HG02642 (cell line): ENCODE measurements around the gene GYPE.
A peak's percentile ranks its signal among the peaks of the same experiment; 100 is the strongest.
"Not testable (repeated sequence)": the region's sequence is repeated elsewhere in the genome, so short reads cannot be mapped to it uniquely, and the experiment has no call there.

Experiments used
- ATAC-seq: cut with Tn5 transposase; IDR thresholded peaks from one replicate; pipeline ENCODE4 v1.9.1; 2021; ENCODE audit warnings: mild to moderate bottlenecking; ENCODE audit not compliant: unreplicated experiment, poor library complexity

GYPE gene

DNA sequence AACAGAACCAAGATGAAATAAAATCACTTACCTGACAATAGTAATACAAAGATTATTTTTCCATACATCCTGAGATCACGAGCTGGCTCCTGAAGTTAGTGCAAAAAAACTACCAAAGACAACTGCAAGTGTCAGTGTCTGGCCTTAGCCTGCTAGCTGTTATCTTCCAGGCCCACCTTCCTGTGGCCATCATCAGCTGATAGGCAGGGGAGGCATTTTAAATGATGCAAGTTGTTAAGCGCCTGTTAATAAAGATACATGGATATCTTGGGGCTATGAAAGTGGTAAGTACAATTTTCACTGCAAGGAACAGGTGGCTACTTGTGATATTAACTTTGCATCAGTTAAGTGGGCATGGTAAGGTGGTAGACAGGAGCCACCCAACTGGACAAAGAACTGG lies at the start of gene GYPE:
TSS of gene GYPE (minus strand) at position 120 of the 400 bp plus-strand sequence. CDS start at position 68, 52 bp downstream.
- not testable (repeated sequence) for ATAC-seq

- not testable (repeated sequence) for ATAC-seq
These were observed 46.2 kb upstream of the GYPE start for GRCh38 chr4:143951458-143951972.

GRCh38 chr4:143950967-143951366 lies 45.6 kb upstream of the GYPE start:
- not testable (repeated sequence) for ATAC-seq

DNA sequence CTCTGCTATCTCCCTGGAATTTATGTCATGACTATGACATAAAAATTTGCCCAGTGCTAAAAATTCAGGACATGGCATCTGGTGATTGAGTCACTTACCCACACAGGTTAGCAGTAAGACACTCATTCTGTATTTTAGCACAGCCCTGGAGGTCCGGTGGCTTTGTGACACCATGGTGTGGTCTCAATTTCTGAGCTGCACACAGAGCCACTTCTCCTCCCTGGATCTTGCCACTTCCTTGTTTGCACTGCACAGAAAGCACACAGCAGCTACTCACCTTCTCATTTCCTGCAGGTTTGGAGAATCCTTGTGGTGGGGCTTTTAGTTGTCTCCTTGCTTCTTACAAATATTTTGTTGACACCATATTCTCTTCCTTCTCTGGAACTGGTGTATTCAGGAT lies 44.8 kb upstream of the GYPE start:
- not testable (repeated sequence) for ATAC-seq

DNA sequence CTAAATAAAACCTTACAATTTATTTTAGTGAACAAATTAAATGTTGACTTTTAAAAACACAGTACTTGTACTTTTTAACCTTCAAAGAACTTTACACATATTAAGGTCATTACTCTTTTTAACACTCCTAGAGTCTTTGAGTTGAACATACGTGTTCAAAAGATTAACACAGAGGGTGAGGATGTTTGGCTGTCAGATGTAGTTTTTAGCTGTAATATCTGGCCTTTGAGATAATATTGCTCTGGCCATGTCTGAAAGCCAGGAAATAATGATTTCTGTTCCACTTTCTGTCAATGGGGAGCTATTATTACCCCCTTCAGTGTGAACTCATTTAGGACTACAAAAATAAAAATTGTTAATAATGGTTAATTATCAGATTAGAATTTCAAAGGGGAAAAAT lies 42.1 kb upstream of the GYPE start:
- ATAC-seq = not testable (repeated sequence)

DNA sequence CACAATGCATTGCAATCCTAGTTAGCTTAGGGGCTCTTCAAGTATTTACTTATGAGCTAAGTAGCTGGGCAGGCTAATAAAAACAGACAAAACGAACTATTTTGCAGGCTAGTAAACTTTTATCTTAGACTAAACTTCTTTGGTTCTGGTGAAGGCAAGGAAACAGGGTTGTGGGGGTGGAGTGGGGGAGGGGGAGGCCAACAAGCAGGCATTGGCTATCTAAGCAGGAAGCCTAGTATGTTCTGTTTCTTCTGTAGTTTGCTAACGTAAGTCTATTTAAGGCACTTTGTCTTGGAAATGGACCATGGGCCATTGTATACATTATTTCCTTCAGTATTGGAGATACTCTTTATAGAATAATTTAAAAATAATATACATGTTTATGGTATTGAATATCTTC lies 35.3 kb upstream of the GYPE start:
- not testable (repeated sequence) for ATAC-seq

DNA sequence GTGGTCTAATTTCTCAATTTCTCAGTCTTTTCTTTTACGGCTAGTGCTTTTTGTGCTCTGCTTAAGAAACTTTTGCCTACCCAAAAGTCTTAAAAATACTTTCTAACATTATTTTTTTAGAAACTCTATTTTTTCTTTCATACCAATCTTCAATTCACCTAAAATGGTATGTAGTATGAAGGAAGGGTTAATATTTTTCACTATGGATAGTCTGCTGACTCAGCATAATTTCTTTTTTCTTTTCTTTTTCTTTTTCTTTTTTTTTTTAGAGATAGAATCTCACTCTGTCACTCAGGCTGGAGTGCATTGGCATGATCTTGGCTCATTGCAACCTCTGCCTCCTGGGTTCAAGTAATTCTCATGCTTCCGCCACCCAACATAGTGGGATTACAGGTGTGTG lies 34.2 kb upstream of the GYPE start:
- ATAC-seq = no peak

GRCh38 chr4:143938890-143939289 lies 33.5 kb upstream of the GYPE start:
- not testable (repeated sequence) for ATAC-seq

GRCh38 chr4:143921181-143921580 lies 15.8 kb upstream of the GYPE start:
- no peak for ATAC-seq

GRCh38 chr4:143916485-143916884 lies 11.1 kb upstream of the GYPE start:
- ATAC-seq = not testable (repeated sequence)

GRCh38 chr4:143912478-143912877 lies 7.1 kb upstream of the GYPE start:
- ATAC-seq = not testable (repeated sequence)

DNA sequence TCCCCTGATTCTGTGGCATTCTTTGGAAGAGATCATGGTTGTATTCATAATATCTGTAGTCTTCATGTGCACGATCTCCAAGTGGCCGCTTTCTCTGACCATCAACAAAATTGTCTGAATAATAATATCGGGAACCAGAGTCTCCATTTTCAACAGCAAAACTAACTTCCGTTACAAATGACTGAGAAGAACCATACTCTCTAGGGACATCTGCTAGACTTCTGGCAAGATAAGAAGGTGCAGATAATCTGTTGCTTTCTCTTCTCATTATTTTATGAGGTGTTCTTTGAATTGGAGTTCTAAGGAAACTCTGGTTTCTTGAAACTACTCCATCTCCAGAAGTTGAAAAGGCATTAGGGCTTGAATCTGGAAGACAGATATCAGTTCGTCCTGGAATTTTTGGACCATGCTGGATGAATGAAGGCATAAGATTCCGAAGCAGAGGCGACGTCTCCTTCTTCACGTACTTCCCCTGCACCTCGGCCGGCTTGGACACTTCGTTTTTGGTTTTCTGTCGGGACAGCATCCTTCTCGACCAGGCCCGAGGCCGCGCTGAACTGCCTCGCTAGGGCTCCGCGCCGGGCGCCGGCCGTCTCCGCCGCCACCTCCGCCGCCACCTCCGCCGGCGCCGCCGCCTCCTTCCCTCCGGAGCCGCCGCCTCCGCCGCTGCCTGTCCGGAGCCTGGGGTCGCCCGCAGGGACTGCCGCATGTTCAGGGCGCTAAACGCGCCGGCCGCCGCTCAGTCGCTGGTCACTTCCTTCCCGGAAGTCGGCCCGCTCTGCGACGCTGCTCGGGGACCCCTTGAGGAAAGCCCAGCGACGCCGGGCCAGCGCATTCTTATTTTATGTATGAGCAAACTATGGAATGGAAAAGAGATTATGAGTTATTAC lies 6.4 kb upstream of the GYPE start:
- ATAC-seq = peak; percentile 74

DNA sequence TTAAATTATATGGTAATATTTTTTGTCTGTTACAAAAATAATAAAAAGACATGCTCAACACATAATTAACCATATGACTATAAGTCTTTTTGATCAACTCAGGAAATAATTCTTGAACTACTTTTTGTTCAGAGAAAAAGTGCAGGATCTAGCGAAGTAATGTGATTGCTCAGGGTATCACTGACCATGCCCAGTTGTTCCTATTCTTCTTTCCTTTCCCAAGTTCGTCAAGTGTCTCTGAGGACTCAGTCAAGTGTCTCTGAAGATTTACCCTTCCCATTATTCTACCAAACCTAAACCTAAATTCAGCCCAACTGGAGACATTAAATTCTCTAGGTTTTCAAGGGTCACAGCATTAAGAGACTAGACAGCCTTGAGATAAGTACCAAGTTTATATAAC lies 5.5 kb upstream of the GYPE start:
- ATAC-seq = not testable (repeated sequence)

DNA sequence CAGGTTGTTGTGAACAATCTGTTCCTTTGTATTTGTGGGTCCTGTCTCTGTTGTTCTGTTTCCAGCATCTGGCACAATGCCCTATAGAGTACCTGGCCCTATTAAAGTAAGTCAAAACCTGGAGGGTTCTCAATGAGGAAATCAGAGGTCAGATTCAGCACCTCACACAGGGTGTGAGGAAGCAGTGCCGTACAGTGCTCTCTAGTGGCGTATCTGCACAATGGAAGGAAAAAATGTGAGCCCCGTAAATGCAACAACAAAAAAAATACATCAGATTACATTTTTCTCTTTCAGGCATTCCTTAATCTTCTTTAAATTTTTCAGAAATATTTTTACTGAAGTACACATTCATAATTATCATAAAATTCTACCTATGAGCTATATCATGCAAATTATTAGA lies 2.5 kb upstream of the GYPE start:
- ATAC-seq = peak; percentile 58

DNA sequence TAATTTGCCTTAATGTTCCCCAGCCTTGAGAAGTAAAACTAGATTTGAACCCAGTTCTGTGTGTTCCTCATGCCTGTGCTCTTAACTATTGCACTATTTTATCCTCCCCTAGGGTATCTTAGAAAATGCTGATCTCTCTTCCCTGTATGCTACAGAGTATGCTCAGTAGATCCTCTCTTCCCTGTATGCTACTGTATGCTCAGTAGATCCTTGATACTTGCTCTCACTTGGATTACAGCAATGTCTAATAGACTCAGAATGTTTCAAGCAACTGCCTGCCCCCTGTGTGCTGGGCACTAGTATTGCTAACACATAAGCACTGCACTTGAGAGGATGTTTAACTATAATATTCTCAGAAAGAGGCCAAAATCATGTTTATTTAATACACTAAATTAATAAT lies 928 bp downstream of the GYPE start:
- not testable (repeated sequence) for ATAC-seq

- not testable (repeated sequence) for ATAC-seq
These were observed 15.0 kb downstream of the GYPE start for GRCh38 chr4:143890323-143890722.

- ATAC-seq = not testable (repeated sequence)
These were observed 17.2 kb downstream of the GYPE start for GRCh38 chr4:143888189-143888588.

GRCh38 chr4:143884965-143885364 lies 20.4 kb downstream of the GYPE start:
- not testable (repeated sequence) for ATAC-seq

- ATAC-seq = no peak
These were observed 21.8 kb downstream of the GYPE start for GRCh38 chr4:143883529-143883928.

DNA sequence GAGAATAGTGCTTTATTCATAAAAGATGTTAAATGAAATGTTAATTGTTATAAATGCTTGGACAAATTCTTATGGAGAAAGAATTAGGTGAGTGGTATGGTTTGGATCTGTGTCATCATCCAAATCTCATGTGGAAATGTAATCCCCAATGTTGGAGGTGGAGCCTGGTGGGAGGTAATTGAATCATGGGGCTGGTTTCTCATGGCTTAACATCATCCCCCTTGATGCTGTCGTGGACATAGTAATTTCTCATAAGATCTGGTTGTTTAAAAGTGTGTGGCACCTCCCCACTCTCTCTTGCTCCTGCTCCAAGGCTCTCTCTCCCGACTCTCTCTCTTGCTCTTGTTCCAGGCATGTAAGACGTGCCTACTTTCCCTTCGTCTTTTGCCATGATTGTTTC lies 22.5 kb downstream of the GYPE start:
- no peak for ATAC-seq

DNA sequence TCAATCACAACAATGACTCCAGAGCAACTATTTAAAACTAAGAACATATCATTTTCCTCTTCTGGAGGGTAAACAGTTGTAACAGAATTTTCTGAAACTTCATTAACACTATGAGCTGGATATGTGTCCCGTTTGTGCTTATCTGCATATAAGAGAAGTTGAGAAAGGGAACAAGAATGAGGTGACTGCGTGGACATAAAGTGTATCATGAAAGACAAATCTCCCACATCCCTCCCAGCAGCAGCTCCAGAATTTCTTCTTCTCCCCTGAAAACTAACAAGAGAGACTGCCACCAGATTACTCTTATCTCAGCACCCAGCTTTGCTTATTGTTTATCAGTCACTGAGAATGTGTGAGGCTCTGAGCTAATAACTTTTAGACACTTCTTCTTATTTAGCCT lies 25.8 kb downstream of the GYPE start:
- ATAC-seq = not testable (repeated sequence)

GRCh38 chr4:143875357-143875756 lies 30.0 kb downstream of the GYPE start:
- peak; percentile 66 for ATAC-seq
